B cell (primary cell): ENCODE results near the gene CCDC80. TPM values are rescaled to one million over a fixed set of nuclear protein-coding genes. Genes with fewer than 3 reads are reported as not detected.

Source experiments
- ATAC-seq: fragments of 200-7000 bp; cut with Tn5 transposase; one replicate; pipeline ENCODE4 v1.10.0; 2021; ENCODE audit warnings: low read depth, mild to moderate bottlenecking, moderate number of reproducible peaks, moderate library complexity
- CTCF ChIA-PET: fragments of 350-600 bp; sonication (Branson Sonifier 250); formaldehyde crosslinking; loops from one replicate; lab custom pipeline; 2021; ENCODE audit warnings: antibody characterized with exemption, inconsistent platforms; lab: Charles Lee
- POLR2A ChIA-PET: fragments of 350-600 bp; sonication (Branson Sonifier 250); formaldehyde crosslinking; loops from one replicate; lab custom pipeline; 2021; ENCODE audit warnings: antibody characterized with exemption; lab: Charles Lee
- DNase-seq: peaks from one replicate; pipeline ENCODE4 v3.0.0; 2013
- H2AFZ ChIP-seq: 2 replicates; pipeline ENCODE4 v1.6.1; 2012; ENCODE audit warnings: mild to moderate bottlenecking, low read depth, low read length; ENCODE audit not compliant: insufficient read depth, poor library complexity, severe bottlenecking
- H3K27ac ChIP-seq, 2 donors: 1 replicate in 1 of 2; 2 replicates in 1 of 2; pipeline ENCODE4 v1.5.1; 2012 to 2013; ENCODE audit warnings: low read length in 2 of 2, mild to moderate bottlenecking in 2 of 2, moderate library complexity in 1 of 2
- H3K27me3 ChIP-seq, 4 experiments: fragments of 200-600 bp in 1 of 4; sonication (generic) in 1 of 4; replicated peaks in 1 of 4; 1 replicate in 2 of 4; 2 replicates in 2 of 4; pipeline versions ENCODE4 v1.6.1 to v1.7.0; 2013 to 2016; ENCODE audit warnings: low read length in 3 of 4, mild to moderate bottlenecking in 2 of 4, mixed read lengths in 1 of 4, moderate library complexity in 1 of 4; ENCODE audit not compliant: insufficient read depth in 4 of 4, control insufficient read depth in 3 of 4; ENCODE audit errors: control extremely low read depth in 1 of 4
- H3K36me3 ChIP-seq, 2 experiments: replicated peaks in 1 of 2; 1 replicate in 1 of 2; 2 replicates in 1 of 2; pipeline versions ENCODE4 v1.6.1 to v1.7.1; 2013; ENCODE audit warnings: low read length in 1 of 2; ENCODE audit not compliant: insufficient read depth in 2 of 2, control insufficient read depth in 1 of 2; ENCODE audit errors: control extremely low read depth in 1 of 2, extremely low read depth in 1 of 2
- H3K4me1 ChIP-seq, 2 donors: fragments of 200-600 bp in 1 of 2; sonication (generic) in 1 of 2; 1 replicate in 1 of 2; 2 replicates in 1 of 2; pipeline versions ENCODE4 v1.5.1 to v1.6.1; 2013 to 2017; ENCODE audit warnings: low read length in 2 of 2; ENCODE audit not compliant: control insufficient read depth in 2 of 2, insufficient read depth in 2 of 2
- H3K4me2 ChIP-seq: replicated peaks from 2 replicates; pipeline ENCODE3; 2012; ENCODE audit warnings: mild to moderate bottlenecking, low read depth, low read length; ENCODE audit not compliant: poor library complexity, severe bottlenecking
- H3K4me3 ChIP-seq, 5 experiments: fragments of 200-600 bp in 1 of 5; sonication (generic) in 1 of 5; 1 replicate in 3 of 5; 2 replicates in 2 of 5; pipeline versions ENCODE4 v1.5.1 to v1.7.0; 2011 to 2016; ENCODE audit warnings: low read length in 4 of 5, mild to moderate bottlenecking in 4 of 5, low read depth in 2 of 5, control low read depth in 1 of 5, moderate library complexity in 1 of 5; ENCODE audit not compliant: insufficient read depth in 1 of 5; ENCODE audit errors: control extremely low read depth in 1 of 5, extremely low read depth in 1 of 5
- H3K79me2 ChIP-seq: fragments of 200-600 bp; sonication (generic); one replicate; pipeline ENCODE4 v1.6.0; 2016; ENCODE audit warnings: low read length; ENCODE audit not compliant: control insufficient read depth, insufficient read depth
- H3K9ac ChIP-seq: fragments of 200-600 bp; sonication (generic); 2 replicates; pipeline ENCODE4 v1.6.1; 2017; ENCODE audit warnings: mild to moderate bottlenecking, low read length, moderate library complexity
- H3K9me3 ChIP-seq, 3 donors: one replicate each; pipeline versions ENCODE4 v1.6.1 to v1.7.1; 2013; ENCODE audit warnings: low read length in 2 of 3; ENCODE audit not compliant: control insufficient read depth in 2 of 3, insufficient read depth in 1 of 3; ENCODE audit errors: control extremely low read depth in 1 of 3
- H4K20me1 ChIP-seq: 2 replicates; pipeline ENCODE4 v1.6.0; 2012; ENCODE audit warnings: mild to moderate bottlenecking, low read length; ENCODE audit not compliant: insufficient read depth, control insufficient read depth, poor library complexity, severe bottlenecking
- H3K27ac Mint-ChIP-seq: one replicate; pipeline ENCODE4 v1.8.0; 2021; ENCODE audit warnings: mixed read lengths
- H3K27me3 Mint-ChIP-seq: one replicate; pipeline ENCODE4 v1.8.0; 2021; ENCODE audit warnings: mixed read lengths
- H3K4me1 Mint-ChIP-seq: one replicate; pipeline ENCODE4 v1.8.0; 2021; ENCODE audit warnings: mixed read lengths
- H3K4me3 Mint-ChIP-seq: one replicate; pipeline ENCODE4 v1.8.0; 2021; ENCODE audit warnings: mixed read lengths
- H3K9me3 Mint-ChIP-seq: one replicate; pipeline ENCODE4 v1.8.0; 2022; ENCODE audit warnings: mixed read lengths; ENCODE audit not compliant: insufficient read depth
- CTCF ChIP-seq: fragments of 200-600 bp; IDR thresholded peaks from one replicate; pipeline ENCODE4 v1.8.0; 2022; ENCODE audit warnings: antibody characterized with exemption, mild to moderate bottlenecking
- EZH2 ChIP-seq: IDR thresholded peaks from 2 replicates; pipeline ENCODE4 v1.6.1; 2012; ENCODE audit warnings: borderline replicate concordance, low read depth, mild to moderate bottlenecking, moderate library complexity, low read length; ENCODE audit not compliant: insufficient read depth, poor library complexity, severe bottlenecking
- WGBS: methylation state at CpG from one replicate; pipeline ENCODE4 v1.1.5; 2013; ENCODE audit warnings: missing lambda C conversion rate; ENCODE audit not compliant: insufficient coverage; 5-methylcytosine and 5-hydroxymethylcytosine counted together
- intact Hi-C: fragments of 100-400 bp; cut with micrococcal nuclease; formaldehyde crosslinking; loops from one replicate; pipeline ENCODE4 v1.10.0; 2022
- polyA plus RNA-seq: library from polyadenylated mRNA; depleted of rRNA; stranded (reverse); fragments of >200 nt; gene quantifications from 2 replicates; pipeline ENCODE4 v1.2.3, GENCODE V29; 2012
- total RNA-seq, 2 donors: library from RNA; stranded (reverse); fragments of 120-200 nt in 1 of 2; gene quantifications; 1 replicate in 1 of 2; 2 replicates in 1 of 2; pipeline versions ENCODE4 v1.2.3 to v1.2.4, GENCODE V29; 2013 to 2022

The CCDC80 gene
- total and polyA plus RNA-seq, 2 donors (not counting 1 experiment from before 2014, with no cell fraction given) = under 0.01 TPM; not detected in 1

- H3K4me2 ChIP-seq = peak overlapping the region; percentile 86
- H3K9ac ChIP-seq = peak overlapping the region; percentile 91
- H3K9me3 ChIP-seq = no peaks in the 10 kb centered on the region
- Mint-ChIP-seq H3K27me3 (no peaks in the 10 kb centered on the region), H3K9me3 (no peaks in the 10 kb centered on the region), H3K27ac (no peak overlapping the region), H3K4me3 (peak overlapping the region; percentile 99), H3K4me1 (peaks cover 58% of the 10 kb centered on the region)
- H3K79me2 ChIP-seq = peaks cover 75% of the 10 kb centered on the region
- peaks cover 18% of the 10 kb centered on the region for H4K20me1 ChIP-seq
- ChIA-PET POLR2A (interaction anchor here (2.0 kb wide), 1 partner anchor 61 kb away, joined by 18 read pairs; the partner anchor contains the start of gene BTLA), CTCF (interaction anchor here (1.8 kb wide), 1 partner anchor 27 kb away, joined by 7 read pairs; no protein-coding TSS in a partner anchor)
- TF ChIP-seq CTCF (no peak), EZH2 (no peak)
- WGBS = no CpG with 5 or more reads among the region's 2 CpGs
- DNase-seq (no peak), ATAC-seq (no peak)
- H3K27me3 ChIP-seq = no peaks in the 10 kb centered on the region
- peak overlapping the region in 4 of 5 experiments; percentile 88 to 99 (median 96) for H3K4me3 ChIP-seq
- H2AFZ ChIP-seq = peak overlapping the region; percentile 89
- intact Hi-C loops = loop anchor here (5.0 to 10.0 kb wide), 5 partner anchors 433 to 1892 kb away; partner anchors contain the start of genes ATP6V1A, NAA50 and SIDT1
- peaks cover 8 to 12% of the 10 kb centered on the region in 2 experiments for H3K36me3 ChIP-seq
- H3K27ac ChIP-seq = no peak overlapping the region
- H3K4me1 ChIP-seq = peaks cover 23 to 37% of the 10 kb centered on the region in 2 donors
These were observed 80.6 kb downstream of the CCDC80 start for GRCh38 chr3:112560307-112560706.

GRCh38 chr3:112557976-112558375 is 83.0 kb downstream of the CCDC80 start:
- Mint-ChIP-seq H3K4me1 (peaks cover 58% of the 10 kb centered on the region), H3K27me3 (no peaks in the 10 kb centered on the region), H3K27ac (peak overlapping the region; percentile 7), H3K9me3 (no peaks in the 10 kb centered on the region), H3K4me3 (no peak overlapping the region)
- intact Hi-C loops = no loop called here
- Histone ChIP-seq H2AFZ (no peak overlapping the region), H3K36me3 (peaks cover 0 to 4% of the 10 kb centered on the region in 2 experiments), H3K9me3 (no peaks in the 10 kb centered on the region), H3K79me2 (peaks cover 83% of the 10 kb centered on the region), H3K9ac (no peak overlapping the region), H3K27me3 (no peaks in the 10 kb centered on the region), H3K27ac (peak overlapping the region in 1 of 2 donors; percentile 41), H3K4me2 (no peak overlapping the region), H3K4me3 (no peak overlapping the region), H4K20me1 (peaks cover 18% of the 10 kb centered on the region), H3K4me1 (peaks cover 18 to 37% of the 10 kb centered on the region in 2 donors)
- ChIA-PET CTCF (no interaction called here), POLR2A (no interaction called here)
- DNase-seq (peak; percentile 20), ATAC-seq (no peak)
- TF ChIP-seq CTCF (no peak), EZH2 (no peak)
- WGBS = no CpG with 5 or more reads among the region's 1 CpG
